ENCODE results near the gene GSTT4. TPM values are rescaled to one million over a fixed set of nuclear protein-coding genes. Genes with fewer than 3 reads are reported as not detected.
"Not testable (repeated sequence)": the region's sequence is repeated elsewhere in the genome, so short reads cannot be mapped to it uniquely, and the experiment has no call there.

Gene GSTT4
- polyA plus RNA-seq, 4 donors = 0.08 to 0.09 TPM; not detected in 2

DNA sequence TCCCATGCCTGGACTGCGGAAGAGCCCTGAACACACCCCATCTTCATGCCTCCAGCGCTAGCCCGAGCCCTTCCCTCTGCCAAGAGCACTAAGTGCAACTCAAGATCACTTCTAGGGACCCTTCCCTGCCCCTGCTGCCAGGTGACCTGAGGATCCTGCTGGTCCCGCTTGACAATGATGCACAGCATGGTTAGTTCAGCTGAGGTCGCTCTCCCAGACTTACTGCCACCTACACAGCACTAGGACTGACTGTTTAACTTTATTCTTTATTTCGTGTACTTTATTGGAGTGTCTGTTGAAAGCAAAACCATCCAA lies 50.3 kb downstream of the GSTT4 start:
- DNase-seq (ENCODE audit: low read depth in 4 of 4, low spot score in 2 of 4) = not testable (repeated sequence)

DNA sequence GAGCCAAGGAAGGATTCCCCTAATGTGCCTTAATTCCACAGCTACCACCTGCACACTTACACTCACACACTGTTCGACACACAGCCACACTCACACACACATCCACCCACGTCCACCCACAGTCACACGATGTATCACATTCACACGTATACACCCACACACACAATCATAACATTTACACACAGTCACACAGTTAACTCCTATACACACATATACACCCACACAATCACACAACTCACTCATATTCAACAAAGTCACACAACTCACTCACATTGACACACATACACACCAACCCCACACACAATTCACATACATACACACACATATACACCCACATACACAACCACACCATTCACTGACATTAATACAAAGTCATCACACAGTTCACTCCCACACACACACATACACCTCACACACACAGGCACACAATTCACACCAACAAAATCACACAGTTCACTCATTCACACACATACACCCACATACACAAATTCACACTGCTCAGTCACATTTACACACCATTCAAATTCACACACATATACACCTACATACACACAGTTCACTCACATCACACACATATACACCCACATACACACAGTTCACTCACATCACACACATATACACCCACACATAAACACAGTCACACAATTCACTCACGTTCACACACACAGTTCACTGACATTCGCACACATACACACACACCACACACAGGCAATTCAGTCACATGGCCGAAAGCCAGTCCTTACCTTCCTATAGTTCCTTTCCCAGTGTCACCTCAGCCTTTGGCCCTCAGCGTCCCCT lies 50.9 kb downstream of the GSTT4 start:
- not testable (repeated sequence) for DNase-seq (ENCODE audit: low read depth in 4 of 4, low spot score in 2 of 4)

DNA sequence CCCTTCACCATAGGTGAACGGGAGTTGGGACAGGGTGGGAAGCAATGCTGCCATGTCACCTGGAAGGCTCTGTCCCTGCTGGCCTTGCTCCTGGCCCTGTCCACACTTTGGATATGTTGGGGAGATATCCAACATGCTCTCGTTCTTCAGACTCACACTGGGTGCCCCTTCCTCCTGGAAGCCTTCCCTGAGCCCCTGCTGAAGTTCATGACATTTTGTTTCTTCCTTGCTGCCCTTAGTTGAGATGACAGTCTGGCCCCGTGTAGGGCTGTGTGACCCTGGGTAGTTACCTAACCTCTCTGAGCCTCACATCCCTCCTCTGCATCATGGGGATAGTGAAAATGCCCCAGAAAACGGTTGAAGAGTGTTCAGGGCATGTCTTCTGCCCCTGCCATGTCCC lies 51.8 kb downstream of the GSTT4 start:
- DNase-seq (ENCODE audit: low read depth in 4 of 4, low spot score in 2 of 4) = not testable (repeated sequence)

DNA sequence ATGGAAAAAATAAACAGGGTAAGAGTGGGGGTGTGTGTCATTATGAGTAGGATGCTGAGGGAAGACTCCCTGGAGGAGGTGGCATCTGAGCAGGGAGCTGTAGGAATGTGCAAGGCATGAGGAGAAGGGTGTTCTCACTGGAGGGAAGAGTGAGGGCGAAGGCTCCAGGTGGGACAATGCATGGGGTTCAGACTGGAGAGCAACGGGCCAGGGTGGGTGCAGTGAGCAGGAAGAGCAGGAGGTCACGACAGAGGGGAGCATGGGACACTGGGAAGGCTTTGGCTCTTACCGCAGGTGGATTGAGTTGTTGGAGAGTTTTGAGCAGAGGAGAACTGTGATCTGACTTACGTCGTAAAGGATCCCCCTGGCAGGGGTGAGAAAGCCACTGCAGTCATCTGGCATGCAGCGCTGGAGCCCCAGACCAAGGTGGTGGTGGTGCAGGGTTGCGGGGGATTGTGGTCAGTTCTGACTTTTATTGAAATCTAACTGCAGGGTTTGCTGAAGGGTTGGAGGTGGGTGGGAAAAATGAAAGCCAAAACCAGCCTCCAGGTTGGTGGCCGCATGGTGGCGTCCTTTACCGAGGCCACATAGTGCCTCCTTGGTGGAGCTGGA lies 52.4 kb downstream of the GSTT4 start:
- DNase-seq (ENCODE audit: low read depth in 4 of 4, low spot score in 2 of 4) = not testable (repeated sequence)

DNA sequence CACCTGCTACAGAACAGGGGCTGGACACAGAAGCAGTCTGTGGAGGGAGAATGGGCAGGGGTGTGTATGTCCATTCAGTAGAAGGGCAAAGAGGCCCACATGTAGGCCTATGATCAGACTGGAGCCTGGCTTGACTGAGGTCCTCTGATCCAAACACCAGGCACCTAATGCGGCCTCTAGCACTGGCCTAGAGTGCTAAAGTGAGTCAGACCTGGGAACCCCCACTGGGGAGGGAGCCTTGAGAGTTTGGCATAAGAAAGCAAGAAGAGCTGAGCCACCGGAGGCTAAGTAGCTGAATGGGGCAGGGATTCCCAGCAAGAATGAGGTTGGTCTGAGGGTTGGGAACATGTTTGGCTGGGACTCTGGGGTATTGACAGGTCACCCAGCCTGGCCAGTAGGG lies 53.9 kb downstream of the GSTT4 start:
- not testable (repeated sequence) for DNase-seq (ENCODE audit: low read depth in 4 of 4, low spot score in 2 of 4)

DNA sequence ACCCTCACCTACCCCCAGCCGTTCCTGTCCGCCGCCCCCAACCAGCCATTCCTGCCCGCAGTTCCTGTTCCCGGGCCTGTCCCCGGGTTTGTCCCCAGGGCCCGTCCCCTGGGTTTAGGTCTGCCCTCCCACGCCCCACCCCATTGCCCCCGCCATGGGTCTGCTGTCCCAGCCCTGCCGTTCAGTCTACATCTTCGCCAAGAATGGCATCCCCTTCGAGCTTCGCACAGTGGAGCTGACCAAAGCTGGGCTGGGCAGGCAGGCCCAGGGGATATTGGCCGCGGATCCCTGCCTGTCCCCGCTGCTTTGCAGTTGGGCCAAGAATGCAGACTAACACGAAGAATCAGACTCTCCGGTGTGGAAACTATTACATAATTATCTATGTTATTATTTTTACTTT lies 55.5 kb downstream of the GSTT4 start:
- DNase-seq (ENCODE audit: low read depth in 4 of 4, low spot score in 2 of 4) = not testable (repeated sequence)

Other genes with a start within 250 kb of the GSTT4 start
- 1 to 10 TPM; 2.8 to 3.9 (median 3.4) TPM for gene C22orf15, start 242.5 kb downstream of the GSTT4 start, polyA plus RNA-seq (ENCODE audit: insufficient read length in 4 of 4)
- gene CHCHD10, start 237.5 kb downstream of the GSTT4 start, polyA plus RNA-seq (ENCODE audit: insufficient read length in 4 of 4) = 100 to 1,000 TPM in 1 of 4 donors, 10 to 100 TPM in 3; 67.4 to 132 (median 86.9) TPM
- 10 to 100 TPM; 15.4 to 21.8 (median 19.6) TPM for gene MMP11, start 232.6 kb downstream of the GSTT4 start, polyA plus RNA-seq (ENCODE audit: insufficient read length in 4 of 4)
- gene SMARCB1, start 218.5 kb downstream of the GSTT4 start, polyA plus RNA-seq (ENCODE audit: insufficient read length in 4 of 4) = 100 to 1,000 TPM; 159 to 210 (median 201) TPM
- gene DERL3, start 166.4 kb downstream of the GSTT4 start, polyA plus RNA-seq (ENCODE audit: insufficient read length in 4 of 4) = 1 to 10 TPM; 2.4 to 7.2 (median 6.1) TPM
- gene SLC2A11, start 147.6 kb downstream of the GSTT4 start, polyA plus RNA-seq (ENCODE audit: insufficient read length in 4 of 4) = 10 to 100 TPM; 17.2 to 68.0 (median 39.1) TPM
- gene MIF, start 111.1 kb downstream of the GSTT4 start, polyA plus RNA-seq (ENCODE audit: insufficient read length in 4 of 4) = 100 to 1,000 TPM; 179 to 405 (median 298) TPM
- 10 to 100 TPM in 2 of 4 donors, 1 to 10 TPM in 2; 4.3 to 26.5 (median 15.3) TPM for gene GSTT2B, start 44.3 kb downstream of the GSTT4 start, polyA plus RNA-seq (ENCODE audit: insufficient read length in 4 of 4)
- gene DDTL, start 38.6 kb downstream of the GSTT4 start, polyA plus RNA-seq (ENCODE audit: insufficient read length in 4 of 4) = 10 to 100 TPM in 1 of 4 donors, 1 to 10 TPM in 3; 5.8 to 13.6 (median 6.7) TPM
- gene DDT, start 31.0 kb downstream of the GSTT4 start, polyA plus RNA-seq (ENCODE audit: insufficient read length in 4 of 4) = 10 to 100 TPM; 61.4 to 94.2 (median 77.6) TPM
- 1 to 10 TPM in 2 of 4 donors, under 1 TPM in 2; 0.60 to 4.8 (median 1.5) TPM for gene GSTT2, start 25.3 kb downstream of the GSTT4 start, polyA plus RNA-seq (ENCODE audit: insufficient read length in 4 of 4)
- 10 to 100 TPM; 34.0 to 75.9 (median 58.7) TPM for gene CABIN1, start 5.9 kb upstream of the GSTT4 start, polyA plus RNA-seq (ENCODE audit: insufficient read length in 4 of 4)
- 10 to 100 TPM; 12.4 to 25.9 (median 16.0) TPM for gene SUSD2, start 176.0 kb upstream of the GSTT4 start, polyA plus RNA-seq (ENCODE audit: insufficient read length in 4 of 4)
- 10 to 100 TPM; 15.6 to 18.6 (median 16.6) TPM for gene GGT5, start 239.6 kb upstream of the GSTT4 start, polyA plus RNA-seq (ENCODE audit: insufficient read length in 4 of 4)

All from left renal cortex interstitium (tissue), 4 donors.